GM21576 (cell line): ENCODE data around the gene PCNX4.

Source experiments
- ATAC-seq: cut with Tn5 transposase; IDR thresholded peaks from one replicate; pipeline ENCODE4 v1.9.1; 2021; ENCODE audit warnings: mild to moderate bottlenecking, moderate library complexity; ENCODE audit not compliant: unreplicated experiment

PCNX4 gene

GRCh38 chr14:60171690-60172089, 80.0 kb downstream of the PCNX4 start:
- no peak for ATAC-seq

GRCh38 chr14:60174352-60175254, 82.9 kb downstream of the PCNX4 start:
- no peak for ATAC-seq

GRCh38 chr14:60175255-60175902, 83.7 kb downstream of the PCNX4 start:
- ATAC-seq: no peak

- no peak for ATAC-seq
Observed at GRCh38 chr14:60178164-60178563, 86.4 kb downstream of the PCNX4 start.

- ATAC-seq: no peak
Observed at GRCh38 chr14:60178820-60179219, 87.1 kb downstream of the PCNX4 start.

GRCh38 chr14:60179431-60179869, 87.7 kb downstream of the PCNX4 start:
- ATAC-seq: no peak

GRCh38 chr14:60183138-60183537, 91.4 kb downstream of the PCNX4 start:
- no peak for ATAC-seq

- ATAC-seq: peak; percentile 59
Observed at GRCh38 chr14:60183741-60184140, 92.0 kb downstream of the PCNX4 start.

- peak; percentile 38 for ATAC-seq
Observed at GRCh38 chr14:60184146-60184904, 92.6 kb downstream of the PCNX4 start.

GRCh38 chr14:60184905-60185555, 93.3 kb downstream of the PCNX4 start:
- no peak for ATAC-seq

- no peak for ATAC-seq
Observed at GRCh38 chr14:60188115-60188514, 96.4 kb downstream of the PCNX4 start.

GRCh38 chr14:60188696-60189095, 97.0 kb downstream of the PCNX4 start:
- ATAC-seq: no peak

GRCh38 chr14:60189923-60190840, 98.5 kb downstream of the PCNX4 start:
- ATAC-seq: peak; percentile 51

- peak; percentile 58 for ATAC-seq
Observed at GRCh38 chr14:60195179-60195810, 103.6 kb downstream of the PCNX4 start.

GRCh38 chr14:60196291-60196690, 104.6 kb downstream of the PCNX4 start:
- ATAC-seq: no peak

- ATAC-seq: no peak
Observed at GRCh38 chr14:60197629-60198303, 106.0 kb downstream of the PCNX4 start.

GRCh38 chr14:60199321-60199720, 107.6 kb downstream of the PCNX4 start:
- no peak for ATAC-seq

- peak; percentile 75 for ATAC-seq
Observed at GRCh38 chr14:60204104-60204842, 112.5 kb downstream of the PCNX4 start.
